Mesothelial cell of epicardium (in vitro differentiated cells): ENCODE results near the gene NANOS3. TPM values are rescaled to one million over a fixed set of nuclear protein-coding genes. Genes with fewer than 3 reads are reported as not detected.

Experiments
- DNase-seq, 2 experiments: peaks; one replicate each; pipeline ENCODE4 v3.0.0; 2021; ENCODE audit warnings: low spot score in 2 of 2; ENCODE audit not compliant: unreplicated experiment in 2 of 2
- H3K27ac Mint-ChIP-seq: 2 replicates; pipeline ENCODE4 v1.8.0; 2021; ENCODE audit warnings: mixed read lengths
- H3K27me3 Mint-ChIP-seq: 2 replicates; pipeline ENCODE4 v1.8.0; 2021; ENCODE audit warnings: low read depth, mixed read lengths
- H3K36me3 Mint-ChIP-seq: 2 replicates; pipeline ENCODE4 v1.8.0; 2021; ENCODE audit warnings: mixed read lengths
- H3K4me1 Mint-ChIP-seq: 2 replicates; pipeline ENCODE4 v1.8.0; 2021; ENCODE audit warnings: mixed read lengths
- H3K4me3 Mint-ChIP-seq: 2 replicates; pipeline ENCODE4 v1.8.0; 2021; ENCODE audit warnings: mild to moderate bottlenecking, moderate library complexity, mixed read lengths
- H3K9me3 Mint-ChIP-seq: 2 replicates; pipeline ENCODE4 v1.8.0; 2021; ENCODE audit warnings: mixed read lengths
- total RNA-seq: library from RNA; stranded (reverse); gene quantifications from 3 replicates; pipeline ENCODE4 v1.2.1, GENCODE V29; 2021
- TF ChIP-seq, protein P1 (sequence below): fragments of 200-600 bp; sonication (generic); IDR thresholded peaks from one replicate; pipeline ENCODE4 v1.5.0; 2021; ENCODE audit warnings: antibody characterized with exemption; ENCODE audit not compliant: unreplicated experiment

The NANOS3 gene
- total RNA-seq, 1 donor from 2014 or later = 8.2 TPM

DNA sequence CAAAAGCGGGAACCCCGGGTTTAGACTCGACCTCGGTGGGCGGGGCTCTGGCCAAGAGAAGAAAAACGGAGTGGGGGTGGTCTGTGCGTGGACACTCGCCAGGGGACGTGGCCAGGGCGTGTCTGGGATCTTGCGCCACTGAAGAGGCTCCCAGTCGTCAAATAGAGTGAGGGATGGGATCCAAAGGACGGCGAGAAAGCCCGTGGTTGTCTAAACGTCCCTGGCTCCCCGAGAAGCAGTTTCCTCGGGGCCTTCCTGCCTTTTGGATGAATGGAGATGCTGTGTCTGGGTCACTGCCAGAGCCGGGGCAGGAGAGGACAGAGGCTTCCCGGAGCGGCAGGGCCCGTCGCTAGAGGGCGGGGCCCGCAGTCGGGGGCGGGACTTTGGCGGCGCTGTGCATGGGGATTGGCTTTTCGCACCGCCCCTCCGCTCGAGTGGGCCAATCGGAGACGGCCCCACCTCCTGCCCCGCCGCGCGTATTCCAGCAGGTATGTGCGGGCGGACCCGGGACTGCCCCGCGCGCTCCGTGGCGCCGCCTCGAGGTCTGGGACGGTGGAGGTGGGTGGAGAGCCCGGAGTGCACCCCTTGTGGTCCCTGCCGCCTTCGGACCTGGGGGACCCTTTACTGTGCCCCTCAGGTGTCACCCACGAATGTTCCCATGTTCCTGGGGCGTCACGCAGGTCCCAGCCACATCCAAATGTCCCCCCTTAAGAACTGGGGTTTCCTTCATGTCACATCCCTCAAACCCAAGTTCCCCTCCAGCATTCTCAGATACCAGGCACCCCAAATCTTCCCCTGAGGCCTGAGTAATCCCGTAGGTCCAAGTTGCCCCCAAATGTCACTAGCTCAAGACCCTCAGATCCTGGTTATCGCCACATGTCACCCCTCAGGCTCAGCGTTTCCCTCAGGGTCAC is 43.3 kb upstream of the NANOS3 start:
- Mint-ChIP-seq H3K4me1 (peaks cover 14% of the 10 kb centered on the region), H3K27ac (peak overlapping the region; percentile 94), H3K36me3 (peaks cover 12% of the 10 kb centered on the region), H3K27me3 (no peaks in the 10 kb centered on the region), H3K9me3 (no peaks in the 10 kb centered on the region), H3K4me3 (peak overlapping the region; percentile 79)
- peak; percentile 92 to 97 for DNase-seq
- TF ChIP-seq, protein P1, sequence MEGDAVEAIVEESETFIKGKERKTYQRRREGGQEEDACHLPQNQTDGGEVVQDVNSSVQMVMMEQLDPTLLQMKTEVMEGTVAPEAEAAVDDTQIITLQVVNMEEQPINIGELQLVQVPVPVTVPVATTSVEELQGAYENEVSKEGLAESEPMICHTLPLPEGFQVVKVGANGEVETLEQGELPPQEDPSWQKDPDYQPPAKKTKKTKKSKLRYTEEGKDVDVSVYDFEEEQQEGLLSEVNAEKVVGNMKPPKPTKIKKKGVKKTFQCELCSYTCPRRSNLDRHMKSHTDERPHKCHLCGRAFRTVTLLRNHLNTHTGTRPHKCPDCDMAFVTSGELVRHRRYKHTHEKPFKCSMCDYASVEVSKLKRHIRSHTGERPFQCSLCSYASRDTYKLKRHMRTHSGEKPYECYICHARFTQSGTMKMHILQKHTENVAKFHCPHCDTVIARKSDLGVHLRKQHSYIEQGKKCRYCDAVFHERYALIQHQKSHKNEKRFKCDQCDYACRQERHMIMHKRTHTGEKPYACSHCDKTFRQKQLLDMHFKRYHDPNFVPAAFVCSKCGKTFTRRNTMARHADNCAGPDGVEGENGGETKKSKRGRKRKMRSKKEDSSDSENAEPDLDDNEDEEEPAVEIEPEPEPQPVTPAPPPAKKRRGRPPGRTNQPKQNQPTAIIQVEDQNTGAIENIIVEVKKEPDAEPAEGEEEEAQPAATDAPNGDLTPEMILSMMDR = peak; percentile 33

DNA sequence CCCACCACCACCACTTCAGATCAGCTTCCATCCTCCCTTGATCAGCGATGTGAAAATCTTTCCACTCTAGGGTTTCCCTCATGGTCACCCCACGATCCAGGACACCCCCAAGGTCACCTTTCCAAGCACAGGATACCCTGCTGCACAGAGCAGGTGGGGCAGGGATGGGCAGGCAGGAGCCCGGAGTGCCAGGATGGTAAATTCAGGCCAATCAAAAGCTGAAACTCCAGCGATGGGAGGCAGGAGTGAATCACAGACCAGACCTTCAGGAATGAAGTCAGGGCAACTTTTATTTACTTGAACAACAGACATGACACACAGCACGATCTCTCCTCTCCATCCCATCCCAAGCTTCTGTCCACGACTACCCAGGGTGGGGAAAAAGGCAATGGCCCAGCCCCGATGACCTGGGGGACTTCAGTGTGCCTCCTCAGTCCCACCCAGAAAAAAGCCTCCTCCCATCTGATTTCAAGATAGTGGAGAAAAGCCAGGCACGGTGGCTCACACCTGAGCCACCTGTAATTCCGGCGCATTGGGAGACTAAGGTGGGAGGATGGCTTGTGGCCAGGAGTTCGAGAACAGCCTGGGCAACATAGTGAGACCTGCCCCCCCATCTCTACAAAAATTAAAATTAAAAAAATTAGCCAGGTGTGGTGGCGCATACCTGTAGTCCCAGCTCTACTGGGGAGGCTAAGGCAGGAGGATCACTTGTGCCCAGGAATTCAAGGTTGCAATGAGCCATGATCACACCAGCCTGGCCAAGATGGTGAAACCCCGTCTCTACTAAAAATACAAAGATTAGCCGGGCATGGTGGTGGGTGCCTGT is 42.5 kb upstream of the NANOS3 start:
- DNase-seq = no peak
- peaks cover 14% of the 10 kb centered on the region for H3K4me1 Mint-ChIP-seq
- peaks cover 10% of the 10 kb centered on the region for H3K36me3 Mint-ChIP-seq
- no peaks in the 10 kb centered on the region for H3K27me3 Mint-ChIP-seq
- peak overlapping the region; percentile 92 for H3K27ac Mint-ChIP-seq
- TF ChIP-seq, protein P1 = no peak
- H3K9me3 Mint-ChIP-seq = no peaks in the 10 kb centered on the region
- peak overlapping the region; percentile 79 for H3K4me3 Mint-ChIP-seq

DNA sequence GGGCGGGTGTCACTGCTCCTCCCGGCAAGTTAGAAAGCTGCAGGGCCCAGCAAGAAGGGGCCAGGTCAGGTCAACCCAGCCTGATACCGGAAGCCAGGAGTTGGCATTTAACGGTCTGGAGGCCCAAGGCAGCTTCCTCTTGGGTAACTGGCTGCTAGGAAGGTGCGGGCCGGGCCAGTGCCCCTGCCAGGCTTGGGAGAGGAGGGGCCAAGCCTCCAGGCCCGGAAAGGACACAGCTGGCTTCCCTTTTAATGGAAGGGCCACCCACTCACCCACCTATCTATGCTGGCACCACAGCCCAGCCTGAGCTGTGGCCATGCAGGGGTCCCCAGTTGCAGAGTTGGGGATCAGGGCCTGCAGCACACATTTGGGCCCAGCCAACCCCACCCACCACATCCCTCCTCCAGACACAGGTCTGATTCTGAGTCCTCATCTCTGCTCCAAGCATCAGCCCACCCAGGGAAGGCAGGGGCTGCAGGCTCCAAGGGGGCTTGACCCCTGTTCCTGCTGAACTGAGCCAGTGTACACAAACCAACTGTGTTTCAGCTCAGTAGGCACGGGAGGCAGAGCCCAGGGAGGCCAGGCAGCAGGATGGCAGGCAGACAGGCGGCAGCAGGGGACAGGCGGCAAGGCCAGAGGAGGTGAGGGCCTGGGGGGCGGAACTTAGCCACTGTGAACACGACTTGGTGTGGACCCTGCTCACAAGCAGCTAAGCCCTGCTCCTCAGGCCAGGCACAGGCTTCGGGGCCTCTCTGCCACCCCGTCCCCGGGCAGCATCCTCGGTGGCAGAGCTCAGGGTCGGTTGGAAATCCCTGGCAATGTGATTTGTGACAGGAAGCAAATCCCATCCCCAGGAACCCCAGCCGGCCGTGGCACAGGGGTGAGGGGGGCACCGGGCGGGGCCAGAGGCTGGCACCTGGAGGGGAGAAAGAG is 40.9 kb upstream of the NANOS3 start:
- Mint-ChIP-seq H3K27me3 (no peaks in the 10 kb centered on the region), H3K36me3 (no peaks in the 10 kb centered on the region), H3K27ac (peak overlapping the region; percentile 25), H3K4me1 (peaks cover 26% of the 10 kb centered on the region), H3K9me3 (no peaks in the 10 kb centered on the region), H3K4me3 (no peak overlapping the region)
- DNase-seq = no peak
- TF ChIP-seq, protein P1 = no peak

DNA sequence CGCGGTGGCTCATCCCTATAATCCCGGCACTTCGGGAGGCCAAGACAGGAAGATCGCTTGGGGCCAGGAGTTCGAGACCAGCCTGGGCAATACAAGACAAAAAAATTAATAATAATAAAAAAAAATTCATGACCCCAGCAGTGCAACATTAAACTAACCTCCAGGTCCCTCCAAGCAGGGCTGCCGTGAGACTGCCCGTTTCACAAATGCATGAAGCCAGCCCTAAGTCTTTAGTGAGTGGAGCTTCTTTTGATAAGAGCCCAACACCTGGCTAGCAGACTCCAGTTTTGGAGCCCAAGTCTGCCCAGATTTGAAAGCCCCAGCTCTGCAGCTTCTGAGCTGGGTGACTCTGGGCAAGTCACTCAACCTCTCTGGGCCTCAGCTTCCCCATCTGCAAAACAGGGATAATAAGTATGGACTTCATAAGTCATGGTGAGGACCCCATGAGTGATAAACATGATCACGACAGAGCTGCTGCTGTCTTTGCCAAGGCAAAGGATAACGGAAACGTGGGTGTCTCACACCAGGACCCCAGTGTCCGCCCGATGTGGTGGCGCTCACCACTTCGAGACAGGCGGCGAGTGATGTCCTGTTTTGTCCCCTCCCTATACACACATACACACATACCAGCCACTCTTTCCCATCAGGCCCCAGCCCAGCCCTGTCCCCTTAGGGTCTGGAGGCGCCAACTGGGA is 38.4 kb upstream of the NANOS3 start:
- no peaks in the 10 kb centered on the region for H3K9me3 Mint-ChIP-seq
- TF ChIP-seq, protein P1 = no peak
- no peaks in the 10 kb centered on the region for H3K36me3 Mint-ChIP-seq
- H3K4me3 Mint-ChIP-seq = peak overlapping the region; percentile 8
- H3K27ac Mint-ChIP-seq = peak overlapping the region; percentile 16
- H3K27me3 Mint-ChIP-seq = no peaks in the 10 kb centered on the region
- peaks cover 34% of the 10 kb centered on the region for H3K4me1 Mint-ChIP-seq
- no peak for DNase-seq
